ENCODE data around the gene CIAO2B. TPM values are rescaled to one million over a fixed set of nuclear protein-coding genes. Genes with fewer than 3 reads are reported as not detected.

The CIAO2B gene
- total RNA-seq, 4 donors from 2014 or later: 15.3 to 93.8 (median 51.6) TPM

- Histone ChIP-seq H3K36me3 (no peaks in the 10 kb centered on the region), H3K27me3 (no peaks in the 10 kb centered on the region), H3K27ac (no peak overlapping the region), H3K4me3 (no peak overlapping the region), H3K4me1 (no peaks in the 10 kb centered on the region), H3K9me3 (no peaks in the 10 kb centered on the region)
- in situ Hi-C loops (cut with MboI; ENCODE audit: low pct_ligation_motif_present in 1 of 4, low pct_unique_long_range_greater_than_20kb in 1 of 4, low sequenced_read_pairs in 3 of 4) (no loop called here), intact Hi-C loops (cut with DNase I; ENCODE audit: low total_unique reads) (no loop called here)
- 75% methylated on average over 10 of the region's 10 CpGs; no CpG with 5 or more reads in 1 of the 2 donors for WGBS, 2 donors (ENCODE audit: low coverage in 1 of 2)
- TF ChIP-seq, protein P1, sequence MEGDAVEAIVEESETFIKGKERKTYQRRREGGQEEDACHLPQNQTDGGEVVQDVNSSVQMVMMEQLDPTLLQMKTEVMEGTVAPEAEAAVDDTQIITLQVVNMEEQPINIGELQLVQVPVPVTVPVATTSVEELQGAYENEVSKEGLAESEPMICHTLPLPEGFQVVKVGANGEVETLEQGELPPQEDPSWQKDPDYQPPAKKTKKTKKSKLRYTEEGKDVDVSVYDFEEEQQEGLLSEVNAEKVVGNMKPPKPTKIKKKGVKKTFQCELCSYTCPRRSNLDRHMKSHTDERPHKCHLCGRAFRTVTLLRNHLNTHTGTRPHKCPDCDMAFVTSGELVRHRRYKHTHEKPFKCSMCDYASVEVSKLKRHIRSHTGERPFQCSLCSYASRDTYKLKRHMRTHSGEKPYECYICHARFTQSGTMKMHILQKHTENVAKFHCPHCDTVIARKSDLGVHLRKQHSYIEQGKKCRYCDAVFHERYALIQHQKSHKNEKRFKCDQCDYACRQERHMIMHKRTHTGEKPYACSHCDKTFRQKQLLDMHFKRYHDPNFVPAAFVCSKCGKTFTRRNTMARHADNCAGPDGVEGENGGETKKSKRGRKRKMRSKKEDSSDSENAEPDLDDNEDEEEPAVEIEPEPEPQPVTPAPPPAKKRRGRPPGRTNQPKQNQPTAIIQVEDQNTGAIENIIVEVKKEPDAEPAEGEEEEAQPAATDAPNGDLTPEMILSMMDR (IDR thresholded peaks at IDR 0.05): no peak
- no peak for TF ChIP-seq POLR2AphosphoS5 (IDR thresholded peaks at IDR 0.05)
- TF ChIP-seq POLR2A (IDR thresholded peaks at IDR 0.05): no peak
- TF ChIP-seq EP300 (IDR thresholded peaks at IDR 0.05; ENCODE audit: low read depth): no peak
- DNase-seq: no peak
These were observed 21.1 kb downstream of the CIAO2B start for GRCh38 chr16:66913081-66913480.

- Histone ChIP-seq H3K27me3 (no peaks in the 10 kb centered on the region), H3K9me3 (no peaks in the 10 kb centered on the region), H3K4me3 (no peak overlapping the region), H3K36me3 (no peaks in the 10 kb centered on the region), H3K4me1 (no peaks in the 10 kb centered on the region), H3K27ac (no peak overlapping the region)
- DNase-seq: no peak
- TF ChIP-seq POLR2A (IDR thresholded peaks at IDR 0.05): no peak
- TF ChIP-seq POLR2AphosphoS5 (IDR thresholded peaks at IDR 0.05): no peak
- TF ChIP-seq EP300 (IDR thresholded peaks at IDR 0.05; ENCODE audit: low read depth): no peak
- TF ChIP-seq, protein P1 (IDR thresholded peaks at IDR 0.05): no peak
- WGBS, 2 donors (ENCODE audit: low coverage in 1 of 2): 98% methylated on average over 7 of the region's 8 CpGs; no CpG with 5 or more reads in 1 of the 2 donors
- in situ Hi-C loops (cut with MboI; ENCODE audit: low pct_ligation_motif_present in 1 of 4, low pct_unique_long_range_greater_than_20kb in 1 of 4, low sequenced_read_pairs in 3 of 4) (no loop called here), intact Hi-C loops (cut with DNase I; ENCODE audit: low total_unique reads) (no loop called here)
These were observed 22.4 kb downstream of the CIAO2B start for GRCh38 chr16:66911801-66912200.

GRCh38 chr16:66911112-66911511 lies 23.1 kb downstream of the CIAO2B start:
- WGBS, 2 donors (ENCODE audit: low coverage in 1 of 2): 79% methylated on average over 5 of the region's 5 CpGs; no CpG with 5 or more reads in 1 of the 2 donors
- TF ChIP-seq EP300 (IDR thresholded peaks at IDR 0.05; ENCODE audit: low read depth) (no peak), POLR2A (IDR thresholded peaks at IDR 0.05) (no peak), POLR2AphosphoS5 (IDR thresholded peaks at IDR 0.05) (no peak)
- TF ChIP-seq, protein P1 (IDR thresholded peaks at IDR 0.05): no peak
- H3K36me3 ChIP-seq: no peaks in the 10 kb centered on the region
- H3K27me3 ChIP-seq: no peaks in the 10 kb centered on the region
- intact Hi-C loops (cut with DNase I; ENCODE audit: low total_unique reads): no loop called here
- DNase-seq: no peak
- H3K4me1 ChIP-seq: peaks cover 0 to under 1% (median 0%) of the 10 kb centered on the region in 4 donors
- H3K4me3 ChIP-seq: no peak overlapping the region
- no peak overlapping the region for H3K27ac ChIP-seq
- H3K9me3 ChIP-seq: no peaks in the 10 kb centered on the region
- in situ Hi-C loops (cut with MboI; ENCODE audit: low pct_ligation_motif_present in 1 of 4, low pct_unique_long_range_greater_than_20kb in 1 of 4, low sequenced_read_pairs in 3 of 4): no loop called here

DNA sequence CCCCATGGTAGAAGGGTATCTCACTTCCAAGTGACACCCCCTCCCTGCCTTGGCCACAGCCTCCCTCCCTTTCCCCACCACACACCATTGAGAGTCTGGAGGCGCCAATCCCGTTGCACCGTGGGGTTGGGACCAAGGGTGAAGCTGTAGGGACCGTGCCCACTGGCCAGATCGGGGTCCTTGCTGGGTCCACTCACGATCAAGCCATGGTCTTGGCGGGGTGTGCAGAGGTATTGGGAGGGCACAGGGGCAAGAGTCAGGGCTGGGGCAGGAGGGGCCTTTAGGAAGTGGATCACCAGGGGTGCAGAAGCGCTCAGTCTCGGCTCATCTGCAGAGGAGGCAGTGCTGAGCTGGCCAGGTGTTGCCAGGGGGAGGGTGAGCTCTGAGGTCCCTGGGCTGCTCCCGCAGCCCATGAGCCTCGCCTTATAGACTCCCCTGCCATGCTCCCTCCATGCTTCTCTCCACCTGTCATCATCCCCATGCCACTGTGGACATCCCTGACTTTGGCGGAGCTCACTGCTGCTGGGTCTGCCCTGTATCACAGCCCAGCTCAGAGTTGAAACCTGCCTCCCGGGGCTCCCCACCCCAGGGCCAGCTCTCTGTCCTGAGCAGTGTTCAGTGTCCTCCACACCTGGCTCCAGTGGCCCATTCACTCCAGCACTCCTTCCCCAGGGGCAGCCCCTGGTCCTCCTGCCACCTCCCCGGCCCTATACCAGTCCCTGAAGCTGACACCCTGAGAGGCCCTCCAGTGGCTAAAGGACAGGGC lies 23.8 kb downstream of the CIAO2B start:
- H3K4me1 ChIP-seq: peaks cover 5 to 8% (median 7%) of the 10 kb centered on the region in 4 donors
- no peaks in the 10 kb centered on the region for H3K36me3 ChIP-seq
- in situ Hi-C loops (cut with MboI; ENCODE audit: low pct_ligation_motif_present in 1 of 4, low pct_unique_long_range_greater_than_20kb in 1 of 4, low sequenced_read_pairs in 3 of 4) (no loop called here), intact Hi-C loops (cut with DNase I; ENCODE audit: low total_unique reads) (no loop called here)
- no peak overlapping the region for H3K4me3 ChIP-seq
- no peaks in the 10 kb centered on the region for H3K9me3 ChIP-seq
- WGBS, 2 donors (ENCODE audit: low coverage in 1 of 2): 78 to 100% methylated on average over 3 to 14 of the region's 14 CpGs
- TF ChIP-seq, protein P1 (IDR thresholded peaks at IDR 0.05): no peak
- TF ChIP-seq POLR2AphosphoS5 (IDR thresholded peaks at IDR 0.05) (no peak), EP300 (IDR thresholded peaks at IDR 0.05; ENCODE audit: low read depth) (no peak), POLR2A (IDR thresholded peaks at IDR 0.05) (no peak)
- DNase-seq: no peak
- no peak overlapping the region for H3K27ac ChIP-seq
- H3K27me3 ChIP-seq: no peaks in the 10 kb centered on the region
